AG04450 (cell line): ENCODE data around the gene SLC6A9. TPM values are rescaled to one million over a fixed set of nuclear protein-coding genes. Genes with fewer than 3 reads are reported as not detected.

Experiments used
- CTCF ChIA-PET: fragments of 300-600, 350-600 bp; formaldehyde crosslinking; extraction: SDS; loops from one replicate; lab custom pipeline; 2022; ENCODE audit warnings: antibody characterized with exemption, inconsistent platforms; lab: Charles Lee
- POLR2A ChIA-PET: fragments of 350-600 bp; formaldehyde crosslinking; extraction: SDS; loops from one replicate; lab custom pipeline; 2021; ENCODE audit warnings: antibody characterized with exemption, inconsistent platforms; lab: Yijun Ruan, JAX
- DNase-seq: peaks from one replicate; pipeline ENCODE4 v3.0.0-alpha.2; 2011; ENCODE audit warnings: low read depth, low spot score
- H3K27ac ChIP-seq: one replicate; pipeline ENCODE4 v1.5.1; 2012; ENCODE audit warnings: low read depth, low read length, control low read depth
- H3K27me3 ChIP-seq: one replicate; pipeline ENCODE4 v1.6.0; 2012; ENCODE audit warnings: low read length; ENCODE audit not compliant: control insufficient read depth, insufficient read depth
- H3K4me3 ChIP-seq: 2 replicates; pipeline ENCODE4 v1.5.1; 2011; ENCODE audit warnings: mild to moderate bottlenecking, low read depth, low read length, control low read depth
- H3K9me3 ChIP-seq: 2 replicates; pipeline ENCODE4 v1.5.1; 2012; ENCODE audit warnings: low read length; ENCODE audit not compliant: control insufficient read depth, insufficient read depth
- polyA plus RNA-seq: library from polyadenylated mRNA; depleted of rRNA; stranded (reverse); fragments of >200 nt; gene quantifications from 2 replicates; pipeline ENCODE4 v1.2.3, GENCODE V29; 2011
- TF ChIP-seq, protein P1 (sequence below): IDR thresholded peaks from 2 replicates; pipeline ENCODE4 v1.5.1; 2011; ENCODE audit warnings: low read depth, low read length, control low read depth, inconsistent platforms

SLC6A9 gene
- polyA plus RNA-seq, 1 experiment, result 16.3 TPM

DNA sequence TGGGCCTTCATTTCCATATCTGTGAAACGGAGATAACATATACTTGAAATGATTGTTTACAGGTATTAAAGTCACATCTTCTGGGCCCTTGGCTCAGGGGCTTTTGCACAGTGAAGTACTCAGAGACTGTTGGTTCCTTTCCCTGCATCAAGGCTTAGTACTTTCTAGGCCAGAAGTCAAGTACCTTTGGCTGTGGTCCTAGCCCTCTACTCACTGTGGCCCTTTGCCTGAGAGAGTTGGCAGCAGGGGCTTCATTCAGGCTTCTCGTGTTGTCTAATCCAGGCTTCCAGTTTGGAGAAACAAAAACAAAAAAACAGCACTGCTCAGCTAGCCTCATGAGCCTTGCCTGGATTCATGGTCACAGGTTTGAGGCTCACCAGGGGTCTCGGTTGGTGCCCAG, 69.6 kb downstream of the SLC6A9 start:
- CTCF ChIA-PET, result interaction anchor here (0.6 kb wide), 1 partner anchor 196 kb away, joined by 3 read pairs; no protein-coding TSS in a partner anchor
- H3K4me3 ChIP-seq, result no peak overlapping the region

DNA sequence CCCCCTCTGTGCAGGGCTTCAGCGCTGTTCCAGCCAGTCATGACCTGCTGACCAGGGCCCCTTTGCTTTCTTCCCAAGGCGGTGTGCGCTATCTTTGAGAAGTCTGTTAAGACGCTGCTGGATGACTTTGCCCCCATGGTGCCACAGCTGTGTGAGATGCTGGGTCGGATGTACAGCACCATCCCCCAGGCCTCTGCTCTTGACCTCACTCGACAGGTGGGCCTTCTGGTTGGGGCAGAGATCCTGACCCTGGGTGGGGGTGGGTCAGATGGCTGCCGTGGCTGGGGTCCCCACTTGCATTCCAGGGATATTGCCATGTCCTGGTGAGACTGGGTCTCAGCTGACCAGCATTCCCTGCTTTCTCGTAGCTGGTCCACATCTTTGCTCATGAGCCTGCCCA, 70.5 kb downstream of the SLC6A9 start:
- ChIA-PET CTCF (no interaction called here), POLR2A (no interaction called here)
- no peak overlapping the region for H3K4me3 ChIP-seq
- no peak overlapping the region for H3K27ac ChIP-seq
- DNase-seq, result no peak
- TF ChIP-seq, protein P1, sequence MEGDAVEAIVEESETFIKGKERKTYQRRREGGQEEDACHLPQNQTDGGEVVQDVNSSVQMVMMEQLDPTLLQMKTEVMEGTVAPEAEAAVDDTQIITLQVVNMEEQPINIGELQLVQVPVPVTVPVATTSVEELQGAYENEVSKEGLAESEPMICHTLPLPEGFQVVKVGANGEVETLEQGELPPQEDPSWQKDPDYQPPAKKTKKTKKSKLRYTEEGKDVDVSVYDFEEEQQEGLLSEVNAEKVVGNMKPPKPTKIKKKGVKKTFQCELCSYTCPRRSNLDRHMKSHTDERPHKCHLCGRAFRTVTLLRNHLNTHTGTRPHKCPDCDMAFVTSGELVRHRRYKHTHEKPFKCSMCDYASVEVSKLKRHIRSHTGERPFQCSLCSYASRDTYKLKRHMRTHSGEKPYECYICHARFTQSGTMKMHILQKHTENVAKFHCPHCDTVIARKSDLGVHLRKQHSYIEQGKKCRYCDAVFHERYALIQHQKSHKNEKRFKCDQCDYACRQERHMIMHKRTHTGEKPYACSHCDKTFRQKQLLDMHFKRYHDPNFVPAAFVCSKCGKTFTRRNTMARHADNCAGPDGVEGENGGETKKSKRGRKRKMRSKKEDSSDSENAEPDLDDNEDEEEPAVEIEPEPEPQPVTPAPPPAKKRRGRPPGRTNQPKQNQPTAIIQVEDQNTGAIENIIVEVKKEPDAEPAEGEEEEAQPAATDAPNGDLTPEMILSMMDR, result no peak
- no peaks in the 10 kb centered on the region for H3K27me3 ChIP-seq
- H3K9me3 ChIP-seq, result no peaks in the 10 kb centered on the region

More for the DNA sequence above, 69.6 kb downstream of the SLC6A9 start:
- TF ChIP-seq, protein P1, result no peak
- Histone ChIP-seq H3K27me3 (no peaks in the 10 kb centered on the region), H3K9me3 (no peaks in the 10 kb centered on the region), H3K27ac (no peak overlapping the region)
- no peak for DNase-seq
- POLR2A ChIA-PET, result no interaction called here

DNA sequence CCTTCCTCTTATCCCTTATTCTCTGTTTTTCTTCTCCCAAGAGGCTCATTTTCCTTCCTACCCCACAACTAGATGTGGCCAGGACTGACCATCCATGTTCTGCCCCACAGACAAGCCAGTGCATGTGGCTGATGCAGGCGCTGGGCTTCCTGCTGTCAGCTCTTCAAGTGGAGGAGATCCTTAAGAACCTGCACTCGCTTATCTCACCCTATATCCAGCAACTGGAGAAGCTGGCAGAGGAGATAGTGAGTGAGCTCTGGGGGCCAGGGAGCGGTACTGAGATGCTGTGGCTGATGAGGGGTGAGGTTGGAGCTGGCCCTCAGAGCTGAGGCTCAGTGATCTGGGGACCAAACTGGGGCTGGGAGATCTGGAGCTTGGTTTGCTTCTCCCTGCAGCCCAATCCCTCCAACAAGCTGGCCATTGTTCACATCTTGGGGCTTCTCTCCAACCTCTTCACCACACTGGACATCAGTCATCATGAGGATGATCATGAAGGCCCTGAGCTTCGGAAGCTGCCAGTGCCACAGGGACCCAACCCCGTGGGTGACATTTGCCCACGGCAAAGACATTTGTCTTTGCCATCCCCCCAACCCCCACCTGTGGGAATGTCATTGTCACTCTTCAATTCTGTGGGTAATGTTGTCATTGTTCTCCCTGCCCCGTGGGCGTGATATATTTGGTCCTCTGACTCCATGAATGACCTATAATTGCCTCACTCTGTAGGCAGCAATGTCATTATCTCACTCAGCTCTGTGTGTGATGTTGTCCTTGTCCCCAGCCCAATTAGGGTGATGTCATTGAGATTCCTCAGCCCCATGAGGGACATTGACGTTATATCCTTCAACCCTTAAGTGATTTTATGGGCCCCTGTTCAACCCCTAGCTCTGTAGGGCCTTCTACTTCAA, 72.7 kb downstream of the SLC6A9 start:
- H3K27me3 ChIP-seq, result no peaks in the 10 kb centered on the region
- no peak overlapping the region for H3K4me3 ChIP-seq
- H3K9me3 ChIP-seq, result no peaks in the 10 kb centered on the region
- ChIA-PET CTCF (no interaction called here), POLR2A (no interaction called here)
- no peak for DNase-seq
- no peak overlapping the region for H3K27ac ChIP-seq
- TF ChIP-seq, protein P1, result no peak

DNA sequence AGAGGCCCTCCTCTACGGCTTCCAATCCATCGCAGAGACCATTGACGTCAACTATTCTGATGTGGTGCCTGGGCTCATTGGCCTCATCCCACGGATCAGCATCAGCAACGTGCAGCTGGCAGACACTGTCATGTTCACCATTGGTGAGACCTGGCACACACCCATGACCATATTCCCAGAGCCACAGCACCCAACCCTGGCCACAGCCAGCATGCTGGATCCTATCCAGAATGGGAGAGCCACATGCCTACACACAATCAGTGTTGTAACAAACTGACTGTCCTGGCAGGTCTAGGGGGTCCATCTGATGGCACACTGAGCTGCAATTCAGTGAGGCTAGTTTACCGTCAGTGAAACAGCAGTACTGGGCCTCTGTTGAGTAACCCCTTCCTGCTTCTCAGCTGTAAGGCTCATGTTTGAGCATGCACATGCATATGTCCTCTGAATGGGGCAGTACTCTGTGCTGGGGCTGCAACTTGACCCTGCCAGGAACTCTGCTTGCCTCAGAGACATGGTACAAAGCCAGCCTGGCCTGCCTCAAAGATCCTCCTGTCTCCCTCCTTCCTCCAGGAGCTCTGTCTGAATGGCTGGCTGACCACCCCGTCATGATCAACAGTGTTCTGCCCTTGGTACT, 73.7 kb downstream of the SLC6A9 start:
- Histone ChIP-seq H3K27me3 (no peaks in the 10 kb centered on the region), H3K27ac (no peak overlapping the region), H3K9me3 (no peaks in the 10 kb centered on the region), H3K4me3 (no peak overlapping the region)
- ChIA-PET CTCF (interaction anchor here (0.7 to 1.2 kb wide), 2 partner anchors 79 to 194 kb away, joined by 3 to 4 read pairs; no protein-coding TSS in a partner anchor), POLR2A (no interaction called here)
- TF ChIP-seq, protein P1, result no peak
- no peak for DNase-seq
